ENCODE measurements around the gene SETBP1. TPM values are rescaled to one million over a fixed set of nuclear protein-coding genes. Genes with fewer than 3 reads are reported as not detected.

SETBP1 gene
- total and polyA plus RNA-seq, 9 of the 15 experiments (the other 6 are each of a cell fraction or from before 2014, with no cell fraction given) = under 0.01 to 0.13 (median 0.04) TPM

- ATAC-seq = no peak
- in situ Hi-C loops (cut with MboI) = no loop called here
- no TSS peak for BruUV-seq (replicated peaks)
- Histone ChIP-seq H3K27ac (ENCODE audit: extremely low read depth, low read depth, low read length) (no peak overlapping the region), H3K36me3 (ENCODE audit: control insufficient read depth, insufficient read depth, low read length) (no peaks in the 10 kb centered on the region), H4K20me1 (replicated peaks; ENCODE audit: control insufficient read depth, insufficient read depth, low read length) (no peaks in the 10 kb centered on the region), H3K27me3 (ENCODE audit: control insufficient read depth in 2 of 2, insufficient read depth in 2 of 2, low read length in 2 of 2) (no peaks in the 10 kb centered on the region), H3K9me1 (ENCODE audit: control insufficient read depth, insufficient read depth, low read length) (no peaks in the 10 kb centered on the region), H2AFZ (ENCODE audit: low read depth, low read length) (no peak overlapping the region), H3K4me3 (no peak overlapping the region), H3K4me2 (ENCODE audit: insufficient read depth, low read length) (no peak overlapping the region), H3K79me2 (ENCODE audit: control insufficient read depth, insufficient read depth, low read length) (no peaks in the 10 kb centered on the region), H3K4me1 (replicated peaks in 1 of 2; ENCODE audit: control insufficient read depth in 2 of 2, insufficient read depth in 2 of 2, low read length in 2 of 2) (no peaks in the 10 kb centered on the region), H3K9me3 (replicated peaks; ENCODE audit: control insufficient read depth, insufficient read depth, low read depth, low read length) (no peaks in the 10 kb centered on the region), H3K9ac (ENCODE audit: insufficient read depth in 1 of 2, low read depth in 2 of 2, low read length in 2 of 2) (no peak overlapping the region)
- no peak for DNase-seq (ENCODE audit: extremely low read depth in 1 of 4, low spot score in 3 of 4)
- POLR2A ChIA-PET = no interaction called here
- no peak for TF ChIP-seq ZMIZ1 (IDR thresholded peaks at IDR 0.05; ENCODE audit: low read depth in 2 of 2, low read length in 2 of 2)
- TF ChIP-seq ZNF263 (CRISPR knock-in tag; IDR thresholded peaks at IDR 0.05; ENCODE audit: borderline replicate concordance) = no peak
- no peak for TF ChIP-seq MYBL2 (IDR thresholded peaks at IDR 0.05; ENCODE audit: low read depth)
- no peak for TF ChIP-seq MYBL2 (CRISPR knock-in tag; IDR thresholded peaks at IDR 0.05; ENCODE audit: borderline replicate concordance)
- no peak for TF ChIP-seq HDAC3 (IDR thresholded peaks at IDR 0.05; ENCODE audit: borderline replicate concordance, partially characterized antibody)
- no peak for TF ChIP-seq ARID3A (IDR thresholded peaks at IDR 0.05; ENCODE audit: borderline replicate concordance, low read depth, low read length)
- TF ChIP-seq SMARCE1 (IDR thresholded peaks at IDR 0.05) = no peak
- no peak for TF ChIP-seq GTF2E2 (tag; IDR thresholded peaks at IDR 0.05)
- TF ChIP-seq ZNF146 (CRISPR knock-in tag; IDR thresholded peaks at IDR 0.05; ENCODE audit: unreplicated experiment) = no peak
- no peak for TF ChIP-seq ZNF224 (CRISPR knock-in tag; IDR thresholded peaks at IDR 0.05)
- TF ChIP-seq HDAC1 (IDR thresholded peaks at IDR 0.05) = no peak
- TF ChIP-seq SNIP1 (IDR thresholded peaks at IDR 0.05; ENCODE audit: low read depth) = no peak
- no peak for TF ChIP-seq BCL6 (CRISPR knock-in tag; IDR thresholded peaks at IDR 0.05)
- no peak for TF ChIP-seq ZNF384 (IDR thresholded peaks at IDR 0.05; ENCODE audit: low read depth, low read length)
- TF ChIP-seq CC2D1A (IDR thresholded peaks at IDR 0.05) = no peak
- TF ChIP-seq EZH2 (IDR thresholded peaks at IDR 0.05; ENCODE audit: borderline replicate concordance, low read depth, low read length) = no peak
- TF ChIP-seq MBD2 (IDR thresholded peaks at IDR 0.05; ENCODE audit: borderline replicate concordance, low read depth) = no peak
- TF ChIP-seq ZNF77 (CRISPR knock-in tag; IDR thresholded peaks at IDR 0.05) = no peak
- FAIRE-seq = no peak
- WGBS (ENCODE audit: insufficient coverage, low coverage, missing lambda C conversion rate) = 0% methylated on average over 2 of the region's 3 CpGs
- intact Hi-C loops (cut with micrococcal nuclease) = loop anchor here (10.0 kb wide), 1 partner anchor 222 kb away; no protein-coding TSS in a partner anchor
- CTCF ChIA-PET (ENCODE audit: low intra/inter-chr PET ratio) = no interaction called here
These were observed 8.2 kb upstream of the SETBP1 start for GRCh38 chr18:44672506-44672905.
